GM12801 (cell line): ENCODE measurements around the gene PARD6B.

Experiments used
- CTCF ChIP-seq: IDR thresholded peaks from one replicate; pipeline ENCODE4 v1.5.1; 2011; ENCODE audit warnings: control low read depth; ENCODE audit not compliant: insufficient read length; ENCODE audit errors: extremely low read depth

The PARD6B gene

GRCh38 chr20:50750145-50750671, 18.8 kb downstream of the PARD6B start:
- TF ChIP-seq CTCF: no peak

GRCh38 chr20:50753152-50753551, 21.8 kb downstream of the PARD6B start:
- TF ChIP-seq CTCF: no peak

- TF ChIP-seq CTCF: no peak
These were observed 23.0 kb downstream of the PARD6B start for GRCh38 chr20:50754420-50754819.

GRCh38 chr20:50756447-50756846, 25.1 kb downstream of the PARD6B start:
- TF ChIP-seq CTCF: no peak

GRCh38 chr20:50758469-50758868, 27.1 kb downstream of the PARD6B start:
- TF ChIP-seq CTCF: no peak

GRCh38 chr20:50758992-50759391, 27.6 kb downstream of the PARD6B start:
- no peak for TF ChIP-seq CTCF

GRCh38 chr20:50759678-50760077, 28.3 kb downstream of the PARD6B start:
- TF ChIP-seq CTCF: no peak

- no peak for TF ChIP-seq CTCF
These were observed 30.7 kb downstream of the PARD6B start for GRCh38 chr20:50762045-50762422.
